Measurements from ENCODE around the gene ZNF385A. TPM values are rescaled to one million over a fixed set of nuclear protein-coding genes. Genes with fewer than 3 reads are reported as not detected.

The ZNF385A gene
- total RNA-seq, 1 experiment from 2014 or later = 5.7 TPM

DNA sequence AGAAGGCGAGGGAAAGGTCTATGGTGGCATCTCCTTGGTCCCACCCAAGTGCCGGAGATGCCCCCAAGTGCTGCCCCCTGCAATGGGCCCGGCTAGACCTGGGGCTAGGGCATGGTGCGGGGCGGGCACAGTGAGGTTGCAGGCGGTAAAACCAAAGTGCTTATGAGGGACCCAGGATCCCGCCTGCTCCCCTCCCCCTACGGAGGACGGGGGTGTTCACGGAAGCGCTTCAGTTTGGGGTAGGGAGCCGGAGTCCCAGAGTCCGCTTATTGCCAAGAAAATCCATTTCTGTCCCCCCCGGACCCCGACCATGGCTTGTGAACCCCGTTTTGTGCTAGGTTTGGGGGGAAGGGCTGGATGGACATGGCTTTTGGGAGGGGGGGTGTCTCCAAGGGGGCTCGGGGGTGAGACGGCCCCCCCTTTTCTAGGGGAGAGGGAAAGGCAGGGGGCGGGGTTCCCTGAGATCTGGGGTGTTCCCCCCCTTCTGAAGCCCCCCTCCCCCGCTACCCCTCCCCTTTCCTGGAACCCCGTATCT, 14.9 kb downstream of the ZNF385A start:
- Mint-ChIP-seq H3K27me3 (ENCODE audit: low read depth) (peaks cover 39% of the 10 kb centered on the region), H3K27ac (peak overlapping the region in 1 of 3 experiments; percentile 34; a peak in 1 of 7 replicates), H3K4me1 (peaks cover 23 to 24% of the 10 kb centered on the region in 2 experiments), H3K9me3 (no peaks in the 10 kb centered on the region), H3K4me3 (peak overlapping the region; percentile 36 to 62; a peak in 4 of 5 replicates), H3K36me3 (ENCODE audit: insufficient read depth in 1 of 3, low read depth in 3 of 3) (peaks cover 4 to 25% (median 14%) of the 10 kb centered on the region in 3 experiments; a peak in 6 of 7 replicates)
- Histone ChIP-seq H2BK20ac (ENCODE audit: low read depth, low read length, poor library complexity, severe bottlenecking) (no peak overlapping the region), H2BK5ac (ENCODE audit: insufficient read length, low read length) (no peak overlapping the region), H3K9me3 (ENCODE audit: control insufficient read depth, low read depth, low read length) (no peaks in the 10 kb centered on the region), H2AFZ (ENCODE audit: low read length) (no peak overlapping the region), H4K91ac (ENCODE audit: insufficient read length, low read depth, low read length) (no peak overlapping the region), H3K18ac (ENCODE audit: insufficient read length, low read depth, low read length) (no peak overlapping the region), H3K23ac (ENCODE audit: insufficient read length, low read depth, low read length) (no peak overlapping the region), H2AK5ac (ENCODE audit: insufficient read length, low read length) (no peak overlapping the region), H3K4me1 (ENCODE audit: insufficient read depth, low read length) (no peaks in the 10 kb centered on the region), H3K23me2 (ENCODE audit: insufficient read length, low read depth, low read length, poor library complexity, severe bottlenecking) (peaks cover 12% of the 10 kb centered on the region), H3T11ph (ENCODE audit: low read length) (no peak overlapping the region), H3K9ac (ENCODE audit: extremely low read depth, insufficient read length, low read length) (no peak overlapping the region), H2BK120ac (ENCODE audit: low read depth, low read length, poor library complexity, severe bottlenecking) (no peak overlapping the region), H3K79me2 (ENCODE audit: insufficient read depth, low read length) (no peaks in the 10 kb centered on the region), H3K56ac (ENCODE audit: insufficient read length, low read depth, low read length) (no peak overlapping the region), H2BK15ac (ENCODE audit: low read depth, low read length) (no peak overlapping the region), H3K27me3 (ENCODE audit: insufficient read depth, low read length) (peaks cover 2% of the 10 kb centered on the region; the same call in 1 of the 2 replicates), H3K14ac (ENCODE audit: insufficient read depth, low read length) (no peak overlapping the region), H3K79me1 (ENCODE audit: insufficient read depth, low read depth, low read length, poor library complexity, severe bottlenecking) (no peaks in the 10 kb centered on the region), H4K5ac (ENCODE audit: insufficient read length, low read depth, low read length) (no peak overlapping the region), H2BK12ac (ENCODE audit: insufficient read length, low read depth, low read length) (no peak overlapping the region), H3K4ac (ENCODE audit: low read depth, low read length) (no peak overlapping the region), H4K20me1 (ENCODE audit: control insufficient read depth, insufficient read depth, insufficient read length) (no peaks in the 10 kb centered on the region), H3K27ac (ENCODE audit: insufficient read length, low read depth, low read length) (no peak overlapping the region), H3K4me2 (ENCODE audit: insufficient read depth, insufficient read length, low read length) (peak overlapping the region; percentile 82), H4K8ac (replicated peaks; ENCODE audit: insufficient read length, low read depth, low read length) (no peak overlapping the region)
- TF ChIP-seq, protein P1, sequence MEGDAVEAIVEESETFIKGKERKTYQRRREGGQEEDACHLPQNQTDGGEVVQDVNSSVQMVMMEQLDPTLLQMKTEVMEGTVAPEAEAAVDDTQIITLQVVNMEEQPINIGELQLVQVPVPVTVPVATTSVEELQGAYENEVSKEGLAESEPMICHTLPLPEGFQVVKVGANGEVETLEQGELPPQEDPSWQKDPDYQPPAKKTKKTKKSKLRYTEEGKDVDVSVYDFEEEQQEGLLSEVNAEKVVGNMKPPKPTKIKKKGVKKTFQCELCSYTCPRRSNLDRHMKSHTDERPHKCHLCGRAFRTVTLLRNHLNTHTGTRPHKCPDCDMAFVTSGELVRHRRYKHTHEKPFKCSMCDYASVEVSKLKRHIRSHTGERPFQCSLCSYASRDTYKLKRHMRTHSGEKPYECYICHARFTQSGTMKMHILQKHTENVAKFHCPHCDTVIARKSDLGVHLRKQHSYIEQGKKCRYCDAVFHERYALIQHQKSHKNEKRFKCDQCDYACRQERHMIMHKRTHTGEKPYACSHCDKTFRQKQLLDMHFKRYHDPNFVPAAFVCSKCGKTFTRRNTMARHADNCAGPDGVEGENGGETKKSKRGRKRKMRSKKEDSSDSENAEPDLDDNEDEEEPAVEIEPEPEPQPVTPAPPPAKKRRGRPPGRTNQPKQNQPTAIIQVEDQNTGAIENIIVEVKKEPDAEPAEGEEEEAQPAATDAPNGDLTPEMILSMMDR (conservative IDR thresholded peaks at IDR 0.05) = no peak
- DNase-seq = peak; percentile 51
- WGBS (ENCODE audit: extremely low coverage, insufficient read length, low lambda C conversion rate) = no CpG with 5 or more reads among the region's 21 CpGs
